HG03442 (cell line): ENCODE results near the gene MRPS33.
A peak's percentile ranks its signal among the peaks of the same experiment; 100 is the strongest.

ENCODE experiments used
- ATAC-seq: cut with Tn5 transposase; IDR thresholded peaks from one replicate; pipeline ENCODE4 v1.9.1; 2021; ENCODE audit warnings: mild to moderate bottlenecking, moderate library complexity; ENCODE audit not compliant: unreplicated experiment

Gene MRPS33

GRCh38 chr7:141012696-141013344, 1.9 kb downstream of the MRPS33 start:
- no peak for ATAC-seq

DNA sequence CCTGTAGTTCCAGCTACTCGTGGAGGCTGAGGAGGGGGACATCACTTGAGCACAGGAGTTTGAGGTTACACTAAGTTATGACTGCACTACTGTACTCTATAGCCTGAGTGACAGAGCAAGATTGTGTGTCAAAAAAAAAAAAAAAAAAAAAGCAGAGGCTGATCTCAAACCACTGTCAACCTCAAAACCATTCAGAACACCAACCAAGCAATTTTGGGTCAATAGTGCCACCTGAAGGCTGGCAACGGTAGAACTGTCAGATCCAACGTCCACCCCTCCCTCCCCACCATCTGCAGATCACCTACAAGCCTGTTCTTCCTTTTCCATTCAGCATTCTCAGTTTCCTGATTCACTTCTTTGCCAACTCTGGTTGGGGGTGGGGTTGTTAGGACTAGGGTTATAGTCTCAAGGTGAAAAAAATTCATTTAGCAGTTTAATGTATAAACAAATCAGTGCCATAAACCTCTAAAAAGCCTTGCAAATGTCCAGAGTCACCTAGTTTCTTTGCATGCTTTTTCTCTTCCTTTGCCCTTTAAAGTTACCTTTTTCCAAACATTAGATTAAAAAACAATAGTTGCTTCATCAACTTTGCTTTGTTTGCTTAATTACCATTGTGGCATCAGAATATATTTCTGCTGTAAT, 2.6 kb downstream of the MRPS33 start:
- ATAC-seq = peak; percentile 26

GRCh38 chr7:141011443-141011842, 3.3 kb downstream of the MRPS33 start:
- ATAC-seq = no peak

DNA sequence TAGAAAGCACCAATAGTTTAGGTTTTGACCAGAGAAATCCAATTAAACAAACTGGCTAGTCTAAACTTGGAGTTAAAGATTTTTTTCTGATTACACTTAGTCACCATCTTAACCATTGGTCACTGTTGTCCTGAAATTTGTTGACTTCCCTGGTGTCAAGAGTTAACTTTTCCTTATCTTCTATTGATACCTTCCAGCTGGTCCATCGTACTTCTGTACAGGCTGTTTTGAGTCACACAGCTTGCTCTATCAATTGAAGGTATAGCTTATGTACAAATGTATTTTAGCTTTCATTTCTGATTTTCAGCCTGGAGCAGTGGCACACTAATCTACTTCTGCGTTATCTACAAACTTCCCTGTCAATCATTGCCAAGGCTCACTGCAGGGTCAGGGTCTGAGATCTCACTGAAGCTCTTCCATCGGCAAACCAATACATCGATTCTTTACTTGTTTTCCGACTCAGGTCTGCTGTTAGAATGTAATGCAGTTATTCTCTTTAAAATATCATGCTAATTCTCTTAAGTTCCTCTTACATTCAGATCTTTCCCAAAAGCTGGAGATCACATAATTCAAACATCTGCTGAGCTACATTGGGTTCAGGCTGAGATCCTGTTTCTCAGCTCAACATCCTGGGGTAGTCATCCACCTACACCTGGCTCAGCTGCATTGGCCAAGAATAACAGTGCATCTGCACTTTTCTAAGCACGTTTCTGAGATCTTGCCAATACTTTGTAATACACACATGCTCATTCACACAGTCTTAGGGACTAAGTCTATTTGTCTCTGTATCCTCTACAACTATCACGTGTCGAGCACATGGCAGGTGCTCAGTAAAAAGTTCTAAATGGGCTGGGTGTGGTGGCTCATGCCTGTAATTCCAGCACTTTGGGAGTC, 11.3 kb downstream of the MRPS33 start:
- no peak for ATAC-seq

- no peak for ATAC-seq
These were observed 13.2 kb downstream of the MRPS33 start for GRCh38 chr7:141001546-141001945.

- no peak for ATAC-seq
These were observed 13.6 kb downstream of the MRPS33 start for GRCh38 chr7:141001122-141001521.

DNA sequence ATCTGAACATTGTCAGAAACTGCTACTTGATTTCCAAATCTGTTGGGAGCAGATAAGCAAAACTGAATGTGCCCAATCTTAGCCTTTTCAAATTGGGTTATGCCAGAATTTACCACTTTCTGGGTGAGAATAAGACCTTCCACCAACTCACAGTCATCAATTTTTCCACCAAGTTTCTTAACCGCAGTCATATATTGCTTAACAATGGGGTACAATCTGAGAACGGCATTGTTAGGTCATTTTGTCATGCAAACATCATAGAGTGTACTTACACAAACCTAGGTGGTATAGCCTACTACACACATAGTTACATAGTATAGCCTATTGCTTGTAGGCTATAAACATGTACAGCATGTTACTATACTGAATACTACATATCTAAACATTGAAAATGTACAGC, 16.0 kb downstream of the MRPS33 start:
- no peak for ATAC-seq

DNA sequence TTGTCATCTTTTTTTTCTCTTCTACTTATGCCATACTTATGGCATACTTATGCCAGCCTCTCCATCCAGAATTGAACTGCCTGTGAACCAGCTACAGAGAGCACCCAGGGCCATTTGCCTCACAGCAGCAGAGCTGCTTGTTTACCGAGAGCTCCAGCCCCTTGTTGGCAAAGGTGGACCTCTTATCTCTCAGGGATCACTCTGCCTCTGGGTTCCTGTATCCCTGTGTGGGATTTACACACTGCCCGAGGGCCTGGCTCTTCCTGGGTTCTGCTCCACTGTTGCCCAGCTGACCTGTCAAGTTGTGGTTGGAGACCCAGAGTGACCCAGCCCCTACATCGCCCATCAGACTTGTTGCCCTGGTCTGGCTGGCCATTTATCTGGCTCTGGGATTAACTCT, 22.3 kb downstream of the MRPS33 start:
- ATAC-seq = no peak

- ATAC-seq = no peak
These were observed 24.4 kb downstream of the MRPS33 start for GRCh38 chr7:140990193-140990962.

DNA sequence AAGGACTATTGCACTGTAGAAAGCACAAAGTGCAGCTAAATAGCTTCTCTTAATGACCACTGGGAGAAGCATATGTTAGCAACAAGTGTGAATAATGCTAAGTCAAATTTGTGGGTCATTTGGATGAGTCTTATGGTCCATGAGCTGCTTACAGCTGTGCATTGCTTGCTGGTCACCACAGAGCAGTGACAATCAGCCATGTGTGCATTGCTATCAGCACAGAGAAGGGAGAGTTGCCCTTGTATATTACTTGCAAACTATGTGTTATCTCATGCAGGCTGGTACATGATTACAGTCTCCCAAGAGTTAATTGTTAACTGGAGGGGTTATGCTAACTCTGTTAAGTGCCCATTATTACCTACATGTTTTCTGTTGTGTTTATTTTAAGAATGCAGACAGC, 25.7 kb downstream of the MRPS33 start:
- no peak for ATAC-seq

- no peak for ATAC-seq
These were observed 30.9 kb downstream of the MRPS33 start for GRCh38 chr7:140983802-140984201.

GRCh38 chr7:140982508-140982907, 32.2 kb downstream of the MRPS33 start:
- no peak for ATAC-seq

DNA sequence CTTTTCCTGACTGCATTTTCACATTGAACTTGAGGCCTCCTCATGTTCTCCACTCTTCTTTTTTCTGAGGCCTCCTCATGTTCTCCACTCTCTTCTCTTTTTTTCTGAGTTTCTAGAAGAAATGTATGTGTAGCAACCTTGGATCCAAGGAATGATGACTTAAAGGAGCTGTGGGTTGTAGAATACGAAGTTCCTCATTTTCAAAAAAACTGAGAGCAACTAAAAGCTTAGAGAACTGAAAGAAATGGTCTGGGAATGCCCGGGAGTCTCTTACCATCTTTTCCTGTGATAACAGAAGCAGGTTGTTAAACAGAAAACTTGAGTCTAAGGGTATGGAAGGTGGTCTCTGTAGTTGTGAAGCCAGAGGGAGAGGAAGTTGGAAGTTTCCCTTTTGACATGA, 32.8 kb downstream of the MRPS33 start:
- ATAC-seq = no peak

GRCh38 chr7:140977741-140978140, 37.0 kb downstream of the MRPS33 start:
- ATAC-seq = no peak

DNA sequence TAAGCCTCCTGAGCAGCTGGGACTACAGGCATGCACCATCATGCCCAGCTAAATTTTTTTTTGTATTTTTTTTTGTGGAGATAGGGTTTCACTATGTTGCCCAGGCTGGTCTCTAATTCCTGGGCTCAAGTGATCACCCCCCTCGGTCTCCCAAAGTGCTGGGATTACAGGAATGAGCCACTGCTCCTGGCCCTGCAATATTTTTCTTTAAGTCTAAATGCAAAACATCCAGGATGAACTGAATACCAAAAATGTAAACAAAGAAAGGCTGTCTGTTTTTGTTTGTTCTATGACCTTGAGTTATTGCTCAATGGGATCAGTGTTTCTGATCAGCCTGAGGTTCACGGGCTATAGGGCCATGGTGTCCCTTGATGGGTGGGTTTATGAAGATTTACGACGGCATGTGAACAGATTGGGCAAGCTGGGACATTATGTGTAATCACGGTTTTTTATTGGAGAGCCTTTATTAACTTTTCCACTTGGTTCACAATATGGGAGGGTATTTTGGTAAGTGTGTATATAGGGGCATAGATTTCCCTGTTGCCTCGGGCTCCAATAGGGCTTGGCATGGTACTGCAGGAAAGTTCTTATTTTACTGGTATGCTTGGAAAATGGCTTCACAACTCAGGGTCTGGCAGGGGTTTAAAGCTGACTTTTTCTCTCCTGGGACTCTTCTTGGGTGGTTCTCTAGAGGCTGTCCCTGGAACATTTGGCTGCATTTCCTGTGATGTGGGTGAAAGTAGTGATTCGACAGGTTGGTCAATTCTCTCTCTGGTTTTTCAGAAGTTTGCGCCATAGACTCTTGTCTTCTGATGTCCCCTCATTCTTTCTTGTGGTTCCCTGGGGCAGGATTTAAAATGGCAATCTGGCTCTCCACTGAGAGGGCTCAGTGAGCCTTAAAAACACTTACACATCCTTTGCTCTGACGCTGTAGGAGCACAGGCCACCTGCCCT, 41.6 kb downstream of the MRPS33 start:
- no peak for ATAC-seq

DNA sequence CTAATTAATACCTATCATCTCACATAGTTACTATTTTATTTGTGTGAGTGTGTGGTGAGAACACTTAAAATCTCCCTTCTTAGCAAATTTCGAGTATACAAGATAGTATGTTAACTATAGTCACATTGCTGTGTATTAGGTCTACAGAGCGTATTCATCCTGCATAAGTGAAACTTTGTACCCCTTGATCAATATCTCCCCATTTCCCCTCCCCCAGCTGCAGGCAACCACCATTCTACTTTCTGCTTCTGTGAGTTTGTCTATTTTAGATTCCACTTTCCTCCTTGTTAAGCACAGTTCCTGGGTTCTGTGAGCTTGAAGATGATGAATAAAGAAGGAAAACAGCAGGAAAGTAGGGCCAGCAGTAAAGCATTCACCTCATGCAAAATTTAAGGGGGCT, 42.4 kb downstream of the MRPS33 start:
- ATAC-seq = no peak

GRCh38 chr7:140967438-140967837, 47.3 kb downstream of the MRPS33 start:
- ATAC-seq = no peak

DNA sequence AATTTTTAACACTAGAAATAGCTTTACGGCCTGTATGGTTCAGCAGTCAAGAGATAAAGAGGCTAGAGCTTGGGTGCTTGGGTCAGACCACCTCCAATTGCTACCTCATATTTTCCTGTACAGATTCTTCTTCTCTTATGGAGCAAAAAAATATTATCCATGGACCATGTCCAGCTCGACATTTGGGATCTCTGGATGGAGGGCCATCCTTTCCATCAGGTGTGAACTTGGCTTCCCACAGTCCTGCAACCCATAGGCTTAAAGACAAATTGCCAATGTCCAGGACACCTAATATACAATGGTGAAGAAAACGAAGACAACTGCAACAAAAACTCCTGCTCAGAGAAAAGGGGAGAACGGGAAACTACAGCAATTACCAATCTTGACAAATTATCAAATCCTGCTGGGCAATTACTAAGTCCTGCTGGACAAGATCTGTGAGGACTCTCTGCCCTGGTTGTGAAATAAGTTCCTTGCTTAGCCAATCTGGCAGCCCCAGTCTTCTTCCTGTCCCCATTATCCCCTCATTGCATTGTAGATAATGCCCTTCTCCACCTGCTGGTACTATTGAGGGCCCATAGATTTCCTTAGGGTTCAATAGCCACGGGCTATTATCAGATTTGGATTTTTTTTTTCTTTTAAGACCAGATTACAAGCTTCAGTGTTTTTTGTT, 48.1 kb downstream of the MRPS33 start:
- no peak for ATAC-seq

GRCh38 chr7:140961117-140961516, 53.6 kb downstream of the MRPS33 start:
- ATAC-seq = no peak
